ENCODE data around the gene RORC.
"Not testable (repeated sequence)": the region's sequence is repeated elsewhere in the genome, so short reads cannot be mapped to it uniquely, and the experiment has no call there.

The RORC gene

GRCh38 chr1:151776665-151777062 lies 54.9 kb downstream of the RORC start:
- no peak overlapping the region for H3K4me3 Mint-ChIP-seq
- CTCF ChIA-PET: no interaction called here
- no peaks in the 10 kb centered on the region for H3K9me3 Mint-ChIP-seq
- no peak for DNase-seq
- H3K27ac Mint-ChIP-seq: no peak overlapping the region
- H3K4me1 Mint-ChIP-seq: no peaks in the 10 kb centered on the region
- no peaks in the 10 kb centered on the region for H3K27me3 Mint-ChIP-seq
- peaks cover 10% of the 10 kb centered on the region for H3K36me3 Mint-ChIP-seq

GRCh38 chr1:151775894-151776664 lies 55.5 kb downstream of the RORC start:
- H3K27me3 Mint-ChIP-seq: no peaks in the 10 kb centered on the region
- DNase-seq: no peak
- H3K9me3 Mint-ChIP-seq: no peaks in the 10 kb centered on the region
- CTCF ChIA-PET: no interaction called here
- H3K4me3 Mint-ChIP-seq: no peak overlapping the region
- H3K4me1 Mint-ChIP-seq: no peaks in the 10 kb centered on the region
- peaks cover 6% of the 10 kb centered on the region for H3K36me3 Mint-ChIP-seq
- no peak overlapping the region for H3K27ac Mint-ChIP-seq

GRCh38 chr1:151774256-151774922 lies 57.2 kb downstream of the RORC start:
- H3K36me3 Mint-ChIP-seq: peaks cover 6% of the 10 kb centered on the region
- no peaks in the 10 kb centered on the region for H3K4me1 Mint-ChIP-seq
- H3K4me3 Mint-ChIP-seq: no peak overlapping the region
- no peaks in the 10 kb centered on the region for H3K27me3 Mint-ChIP-seq
- no peak overlapping the region for H3K27ac Mint-ChIP-seq
- CTCF ChIA-PET: no interaction called here
- no peaks in the 10 kb centered on the region for H3K9me3 Mint-ChIP-seq
- DNase-seq: no peak

- CTCF ChIA-PET: no interaction called here
- no peak overlapping the region for H3K27ac Mint-ChIP-seq
- DNase-seq: no peak
- H3K4me1 Mint-ChIP-seq: peaks cover under 1% of the 10 kb centered on the region
- no peaks in the 10 kb centered on the region for H3K27me3 Mint-ChIP-seq
- H3K4me3 Mint-ChIP-seq: no peak overlapping the region
- H3K9me3 Mint-ChIP-seq: no peaks in the 10 kb centered on the region
- peaks cover 6% of the 10 kb centered on the region for H3K36me3 Mint-ChIP-seq
These were observed 57.9 kb downstream of the RORC start for GRCh38 chr1:151773702-151774101.

GRCh38 chr1:151769270-151769669 lies 62.3 kb downstream of the RORC start:
- H3K27me3 Mint-ChIP-seq, H3K36me3 Mint-ChIP-seq, DNase-seq, H3K9me3 Mint-ChIP-seq, H3K4me3 Mint-ChIP-seq, H3K27ac Mint-ChIP-seq, CTCF ChIA-PET: not testable (repeated sequence)
- H3K4me1 Mint-ChIP-seq: peaks cover 22% of the 10 kb centered on the region

GRCh38 chr1:151768351-151769066 lies 63.1 kb downstream of the RORC start:
- not testable (repeated sequence) for H3K9me3 Mint-ChIP-seq
- CTCF ChIA-PET: interaction anchor here (1.0 kb wide), 1 partner anchor 108 kb away, joined by 3 read pairs; no protein-coding TSS in a partner anchor

GRCh38 chr1:151763990-151764389 lies 67.6 kb downstream of the RORC start:
- Mint-ChIP-seq H3K4me3 (peak overlapping the region; percentile 81), H3K27ac (peak overlapping the region; percentile 95), H3K36me3 (peaks cover 27% of the 10 kb centered on the region), H3K4me1 (peaks cover 50% of the 10 kb centered on the region), H3K27me3 (no peaks in the 10 kb centered on the region), H3K9me3 (no peaks in the 10 kb centered on the region)
- DNase-seq: no peak
- CTCF ChIA-PET: interaction anchor here (0.9 to 1.3 kb wide), 3 partner anchors 26 to 72 kb away, joined by 3 to 6 read pairs (median 3); partner anchors contain the start of gene TDRKH

More at GRCh38 chr1:151768351-151769066, 63.1 kb downstream of the RORC start:
- peaks cover 29% of the 10 kb centered on the region for H3K4me1 Mint-ChIP-seq
- not testable (repeated sequence) for DNase-seq, H3K36me3 Mint-ChIP-seq, H3K27me3 Mint-ChIP-seq, H3K27ac Mint-ChIP-seq, H3K4me3 Mint-ChIP-seq

GRCh38 chr1:151762941-151763921 lies 68.4 kb downstream of the RORC start, which contains the start of gene MRPL9:
TSS of gene MRPL9 (minus strand) at chr1:151763496. CDS start at chr1:151763479, 17 bp downstream.
- H3K4me1 Mint-ChIP-seq: peaks cover 45% of the 10 kb centered on the region
- peaks cover 30% of the 10 kb centered on the region for H3K36me3 Mint-ChIP-seq
- peak within 1 kb of the TSS; percentile 95 for H3K27ac Mint-ChIP-seq
- H3K4me3 Mint-ChIP-seq: peak within 1 kb of the TSS; percentile 81
- CTCF ChIA-PET: interaction anchor here (0.9 to 1.3 kb wide), 5 partner anchors 27 to 238 kb away, joined by 3 to 6 read pairs (median 3); partner anchors contain the start of gene TDRKH
- H3K27me3 Mint-ChIP-seq: no peaks in the 10 kb centered on the region
- peak; percentile 90 for DNase-seq
- H3K9me3 Mint-ChIP-seq: no peaks in the 10 kb centered on the region

GRCh38 chr1:151760597-151761385 lies 70.8 kb downstream of the RORC start:
- CTCF ChIA-PET: no interaction called here
- peak overlapping the region; percentile 15 for H3K4me3 Mint-ChIP-seq
- no peaks in the 10 kb centered on the region for H3K27me3 Mint-ChIP-seq
- peaks cover 46% of the 10 kb centered on the region for H3K4me1 Mint-ChIP-seq
- H3K9me3 Mint-ChIP-seq: no peaks in the 10 kb centered on the region
- DNase-seq: no peak
- H3K27ac Mint-ChIP-seq: peak overlapping the region; percentile 33
- H3K36me3 Mint-ChIP-seq: peaks cover 37% of the 10 kb centered on the region

GRCh38 chr1:151759241-151759640 lies 72.4 kb downstream of the RORC start:
- Mint-ChIP-seq H3K27me3 (no peaks in the 10 kb centered on the region), H3K9me3 (no peaks in the 10 kb centered on the region), H3K36me3 (peaks cover 37% of the 10 kb centered on the region), H3K27ac (no peak overlapping the region), H3K4me1 (peaks cover 34% of the 10 kb centered on the region), H3K4me3 (no peak overlapping the region)
- DNase-seq: no peak
- CTCF ChIA-PET: no interaction called here

GRCh38 chr1:151756291-151756690 lies 75.3 kb downstream of the RORC start:
- no peak for DNase-seq
- peaks cover 11% of the 10 kb centered on the region for H3K4me1 Mint-ChIP-seq
- CTCF ChIA-PET: interaction anchor here (0.8 to 1.3 kb wide), 2 partner anchors 22 to 80 kb away, joined by 3 read pairs; no protein-coding TSS in a partner anchor
- no peak overlapping the region for H3K27ac Mint-ChIP-seq
- H3K9me3 Mint-ChIP-seq: no peaks in the 10 kb centered on the region
- no peak overlapping the region for H3K4me3 Mint-ChIP-seq
- H3K27me3 Mint-ChIP-seq: no peaks in the 10 kb centered on the region
- H3K36me3 Mint-ChIP-seq: peaks cover 27% of the 10 kb centered on the region
